Hematopoietic multipotent progenitor cell treated with erythropoietin and hydrocortisone succinate and interleukin-3 and kit ligand, for 17 days (in vitro differentiated cells): Measurements from ENCODE around the gene FCHSD1.
"Not testable (repeated sequence)": the region's sequence is repeated elsewhere in the genome, so short reads cannot be mapped to it uniquely, and the experiment has no call there.

Experiments used
- DNase-seq: peaks from one replicate; pipeline ENCODE4 v3.0.0-alpha.2; 2015; ENCODE audit warnings: low spot score

The FCHSD1 gene

GRCh38 chr5:141617682-141618029 lies 33.6 kb downstream of the FCHSD1 start:
- DNase-seq, result no peak

- peak; percentile 47 for DNase-seq
Observed at GRCh38 chr5:141617128-141617527, 34.1 kb downstream of the FCHSD1 start.

- DNase-seq, result no peak
Observed at GRCh38 chr5:141615991-141616720, 35.1 kb downstream of the FCHSD1 start.

- DNase-seq, result no peak
Observed at GRCh38 chr5:141613344-141613743, 37.9 kb downstream of the FCHSD1 start.

- no peak for DNase-seq
Observed at GRCh38 chr5:141611289-141611688, 39.9 kb downstream of the FCHSD1 start.

GRCh38 chr5:141609921-141610320 lies 41.3 kb downstream of the FCHSD1 start:
- DNase-seq, result not testable (repeated sequence)

- DNase-seq, result no peak
Observed at GRCh38 chr5:141609044-141609443, 42.2 kb downstream of the FCHSD1 start.

GRCh38 chr5:141608557-141608956 lies 42.7 kb downstream of the FCHSD1 start:
- DNase-seq, result no peak

- DNase-seq, result no peak
Observed at GRCh38 chr5:141608046-141608445, 43.2 kb downstream of the FCHSD1 start.

GRCh38 chr5:141605523-141606277 lies 45.5 kb downstream of the FCHSD1 start:
- DNase-seq, result peak; percentile 42

GRCh38 chr5:141603923-141604717 lies 47.1 kb downstream of the FCHSD1 start:
- DNase-seq, result peak; percentile 67

GRCh38 chr5:141602606-141603005 lies 48.6 kb downstream of the FCHSD1 start:
- DNase-seq, result no peak

GRCh38 chr5:141598391-141599345 lies 52.5 kb downstream of the FCHSD1 start:
- DNase-seq, result no peak

GRCh38 chr5:141597814-141598213 lies 53.4 kb downstream of the FCHSD1 start:
- no peak for DNase-seq

GRCh38 chr5:141597394-141597793 lies 53.8 kb downstream of the FCHSD1 start:
- DNase-seq, result no peak

- no peak for DNase-seq
Observed at GRCh38 chr5:141596867-141597266, 54.4 kb downstream of the FCHSD1 start.

- DNase-seq, result no peak
Observed at GRCh38 chr5:141590127-141590526, 61.1 kb downstream of the FCHSD1 start.
